ENCODE measurements around the gene RNU6-7.
A peak's percentile ranks its signal among the peaks of the same experiment; 100 is the strongest.

RNU6-7 gene

DNA sequence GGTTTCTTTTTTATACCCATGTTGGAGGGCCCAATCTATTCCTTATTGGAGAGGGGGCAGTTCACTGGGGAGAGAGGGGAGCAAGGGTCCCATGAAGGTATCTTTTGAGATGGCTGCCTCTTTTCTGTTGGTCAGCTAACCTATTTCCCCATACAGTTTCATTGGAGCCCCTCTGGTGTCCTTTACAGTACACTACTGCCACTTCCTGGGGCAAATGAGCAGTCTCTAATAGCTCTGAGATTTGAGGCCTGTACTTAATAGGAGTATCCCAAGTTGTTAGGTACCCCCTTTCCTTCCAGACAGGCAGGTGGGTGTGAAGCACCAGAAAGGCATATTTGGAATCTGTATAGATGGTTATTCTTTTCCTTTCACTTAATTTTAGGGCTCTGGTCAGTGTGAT is 42.6 kb downstream of the RNU6-7 start:
- H3K4me3 ChIP-seq (ENCODE audit: low read depth in 1 of 2, low read length in 2 of 2) = no peak overlapping the region
- H4K20me1 ChIP-seq (ENCODE audit: insufficient read depth, low read length) = no peaks in the 10 kb centered on the region
- ATAC-seq (ENCODE audit: insufficient read depth, low read depth) (no peak), DNase-seq (no peak)
- H3K79me2 ChIP-seq (ENCODE audit: insufficient read depth, low read length) = no peaks in the 10 kb centered on the region
- H3K9ac ChIP-seq (ENCODE audit: low read depth, low read length) = no peak overlapping the region
- no peaks in the 10 kb centered on the region for H3K36me3 ChIP-seq (ENCODE audit: insufficient read depth, low read length)
- no peak overlapping the region for H3K27ac ChIP-seq (ENCODE audit: low read length)
- H3K27me3 ChIP-seq (ENCODE audit: insufficient read depth, low read length, poor library complexity) = no peaks in the 10 kb centered on the region
- H3K4me2 ChIP-seq (ENCODE audit: insufficient read depth, low read length) = no peak overlapping the region
- no peak for TF ChIP-seq EZH2 (IDR thresholded peaks at IDR 0.05; ENCODE audit: borderline replicate concordance, low read depth, low read length, severe bottlenecking)
- TF ChIP-seq, protein P1, sequence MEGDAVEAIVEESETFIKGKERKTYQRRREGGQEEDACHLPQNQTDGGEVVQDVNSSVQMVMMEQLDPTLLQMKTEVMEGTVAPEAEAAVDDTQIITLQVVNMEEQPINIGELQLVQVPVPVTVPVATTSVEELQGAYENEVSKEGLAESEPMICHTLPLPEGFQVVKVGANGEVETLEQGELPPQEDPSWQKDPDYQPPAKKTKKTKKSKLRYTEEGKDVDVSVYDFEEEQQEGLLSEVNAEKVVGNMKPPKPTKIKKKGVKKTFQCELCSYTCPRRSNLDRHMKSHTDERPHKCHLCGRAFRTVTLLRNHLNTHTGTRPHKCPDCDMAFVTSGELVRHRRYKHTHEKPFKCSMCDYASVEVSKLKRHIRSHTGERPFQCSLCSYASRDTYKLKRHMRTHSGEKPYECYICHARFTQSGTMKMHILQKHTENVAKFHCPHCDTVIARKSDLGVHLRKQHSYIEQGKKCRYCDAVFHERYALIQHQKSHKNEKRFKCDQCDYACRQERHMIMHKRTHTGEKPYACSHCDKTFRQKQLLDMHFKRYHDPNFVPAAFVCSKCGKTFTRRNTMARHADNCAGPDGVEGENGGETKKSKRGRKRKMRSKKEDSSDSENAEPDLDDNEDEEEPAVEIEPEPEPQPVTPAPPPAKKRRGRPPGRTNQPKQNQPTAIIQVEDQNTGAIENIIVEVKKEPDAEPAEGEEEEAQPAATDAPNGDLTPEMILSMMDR (IDR thresholded peaks at IDR 0.05; ENCODE audit: borderline replicate concordance, extremely low read depth, low read length, poor library complexity, severe bottlenecking) = peak; percentile 4
- no peak overlapping the region for H2AFZ ChIP-seq (ENCODE audit: low read depth, low read length)
- H3K4me1 ChIP-seq (ENCODE audit: insufficient read depth, low read length) = no peaks in the 10 kb centered on the region
- H3K9me3 ChIP-seq (ENCODE audit: insufficient read depth, low read length, severe bottlenecking) = no peaks in the 10 kb centered on the region

- Histone ChIP-seq H3K4me3 (ENCODE audit: low read depth in 1 of 2, low read length in 2 of 2) (no peak overlapping the region), H3K27me3 (ENCODE audit: insufficient read depth, low read length, poor library complexity) (no peaks in the 10 kb centered on the region), H2AFZ (ENCODE audit: low read depth, low read length) (no peak overlapping the region), H3K9me3 (ENCODE audit: insufficient read depth, low read length, severe bottlenecking) (no peaks in the 10 kb centered on the region), H3K79me2 (ENCODE audit: insufficient read depth, low read length) (no peaks in the 10 kb centered on the region), H3K27ac (ENCODE audit: low read length) (no peak overlapping the region), H3K36me3 (ENCODE audit: insufficient read depth, low read length) (no peaks in the 10 kb centered on the region), H3K9ac (ENCODE audit: low read depth, low read length) (no peak overlapping the region), H3K4me1 (ENCODE audit: insufficient read depth, low read length) (peaks cover 4% of the 10 kb centered on the region), H3K4me2 (ENCODE audit: insufficient read depth, low read length) (no peak overlapping the region), H4K20me1 (ENCODE audit: insufficient read depth, low read length) (no peaks in the 10 kb centered on the region)
- no peak for TF ChIP-seq EZH2 (IDR thresholded peaks at IDR 0.05; ENCODE audit: borderline replicate concordance, low read depth, low read length, severe bottlenecking)
- TF ChIP-seq, protein P1 (IDR thresholded peaks at IDR 0.05; ENCODE audit: borderline replicate concordance, extremely low read depth, low read length, poor library complexity, severe bottlenecking) = no peak
- ATAC-seq (ENCODE audit: insufficient read depth, low read depth) (no peak), DNase-seq (no peak)
These were observed 44.9 kb downstream of the RNU6-7 start for GRCh38 chr14:32246751-32247150.

- H3K27ac ChIP-seq (ENCODE audit: low read length) = no peak overlapping the region
- no peak overlapping the region for H3K4me3 ChIP-seq (ENCODE audit: low read depth in 1 of 2, low read length in 2 of 2)
- ATAC-seq (ENCODE audit: insufficient read depth, low read depth) (no peak), DNase-seq (no peak)
- no peak overlapping the region for H2AFZ ChIP-seq (ENCODE audit: low read depth, low read length)
- no peaks in the 10 kb centered on the region for H3K79me2 ChIP-seq (ENCODE audit: insufficient read depth, low read length)
- no peaks in the 10 kb centered on the region for H3K27me3 ChIP-seq (ENCODE audit: insufficient read depth, low read length, poor library complexity)
- no peaks in the 10 kb centered on the region for H3K9me3 ChIP-seq (ENCODE audit: insufficient read depth, low read length, severe bottlenecking)
- TF ChIP-seq EZH2 (IDR thresholded peaks at IDR 0.05; ENCODE audit: borderline replicate concordance, low read depth, low read length, severe bottlenecking) = no peak
- TF ChIP-seq, protein P1 (IDR thresholded peaks at IDR 0.05; ENCODE audit: borderline replicate concordance, extremely low read depth, low read length, poor library complexity, severe bottlenecking) = no peak
- peaks cover 9% of the 10 kb centered on the region for H3K4me1 ChIP-seq (ENCODE audit: insufficient read depth, low read length)
- H3K36me3 ChIP-seq (ENCODE audit: insufficient read depth, low read length) = no peaks in the 10 kb centered on the region
- no peaks in the 10 kb centered on the region for H4K20me1 ChIP-seq (ENCODE audit: insufficient read depth, low read length)
- H3K4me2 ChIP-seq (ENCODE audit: insufficient read depth, low read length) = no peak overlapping the region
- H3K9ac ChIP-seq (ENCODE audit: low read depth, low read length) = no peak overlapping the region
These were observed 47.5 kb downstream of the RNU6-7 start for GRCh38 chr14:32249371-32249770.

DNA sequence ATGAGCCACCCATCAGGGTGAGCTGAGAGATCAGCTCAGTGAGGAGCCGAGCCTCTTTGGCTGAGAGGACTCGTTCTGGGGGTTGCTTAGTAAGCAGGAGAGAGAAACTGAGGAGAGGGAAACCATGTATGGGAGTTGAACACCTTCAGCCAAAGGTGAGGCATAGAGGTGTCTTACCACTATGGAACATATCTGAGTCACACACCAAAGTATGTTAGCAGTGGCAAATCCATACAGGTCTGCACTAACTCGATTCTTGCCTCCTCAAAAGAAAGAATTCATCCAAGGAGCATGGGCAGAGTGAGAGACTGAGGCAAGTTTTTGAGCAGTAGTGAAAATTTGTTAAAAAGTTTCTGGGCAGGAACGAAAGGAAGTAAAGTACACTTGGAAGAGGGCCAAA is 47.9 kb downstream of the RNU6-7 start:
- Histone ChIP-seq H3K27me3 (ENCODE audit: insufficient read depth, low read length, poor library complexity) (no peaks in the 10 kb centered on the region), H2AFZ (ENCODE audit: low read depth, low read length) (no peak overlapping the region), H3K79me2 (ENCODE audit: insufficient read depth, low read length) (no peaks in the 10 kb centered on the region), H3K4me3 (ENCODE audit: low read depth in 1 of 2, low read length in 2 of 2) (no peak overlapping the region), H3K4me2 (ENCODE audit: insufficient read depth, low read length) (no peak overlapping the region), H3K9me3 (ENCODE audit: insufficient read depth, low read length, severe bottlenecking) (no peaks in the 10 kb centered on the region), H3K4me1 (ENCODE audit: insufficient read depth, low read length) (peaks cover 9% of the 10 kb centered on the region), H3K27ac (ENCODE audit: low read length) (no peak overlapping the region), H4K20me1 (ENCODE audit: insufficient read depth, low read length) (no peaks in the 10 kb centered on the region), H3K36me3 (ENCODE audit: insufficient read depth, low read length) (no peaks in the 10 kb centered on the region), H3K9ac (ENCODE audit: low read depth, low read length) (no peak overlapping the region)
- TF ChIP-seq EZH2 (IDR thresholded peaks at IDR 0.05; ENCODE audit: borderline replicate concordance, low read depth, low read length, severe bottlenecking) = no peak
- TF ChIP-seq, protein P1 (IDR thresholded peaks at IDR 0.05; ENCODE audit: borderline replicate concordance, extremely low read depth, low read length, poor library complexity, severe bottlenecking) = no peak
- ATAC-seq (ENCODE audit: insufficient read depth, low read depth) (no peak), DNase-seq (no peak)
